ENCODE data around the gene FGF3. TPM values are rescaled to one million over a fixed set of nuclear protein-coding genes. Genes with fewer than 3 reads are reported as not detected.

Gene FGF3
- total RNA-seq, 1 donor from 2014 or later = not detected

DNA sequence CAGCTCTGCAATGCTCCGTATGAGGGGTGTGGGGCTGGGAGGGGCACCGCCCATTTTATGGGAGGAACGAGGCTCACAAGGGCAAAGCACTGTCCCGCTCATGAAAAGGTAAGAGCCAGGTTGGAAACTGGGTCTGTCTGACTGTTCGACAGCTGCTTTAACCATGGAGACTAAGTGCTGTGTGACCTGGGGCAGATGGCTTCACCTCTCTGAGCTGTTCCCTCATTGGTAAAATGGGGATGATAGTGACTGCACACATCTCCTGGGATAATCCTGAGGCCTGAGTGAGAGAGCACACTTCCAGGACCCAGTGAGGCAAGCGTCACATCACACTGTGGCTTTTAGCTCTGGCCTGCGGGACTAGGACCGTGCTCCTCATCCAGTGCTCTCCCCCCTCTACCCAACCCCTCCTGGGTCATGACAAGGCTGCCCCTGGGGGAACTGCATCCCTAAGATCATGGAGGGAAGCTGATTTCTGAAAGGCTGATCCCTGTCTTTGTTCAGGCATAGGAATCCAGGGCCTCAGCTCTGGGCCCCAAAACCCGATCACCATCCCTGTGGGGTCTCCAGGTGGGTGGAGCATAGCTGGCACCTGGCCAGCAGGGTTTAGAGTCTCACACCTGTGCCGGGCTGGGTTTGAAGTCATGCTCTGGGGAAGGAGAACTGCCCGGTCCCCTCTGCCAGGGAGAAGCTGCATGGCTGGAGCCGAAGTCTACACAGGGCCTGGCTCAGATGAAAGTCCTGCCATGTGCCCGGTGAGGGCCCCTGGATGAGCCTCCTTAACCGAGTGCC lies 21.3 kb downstream of the FGF3 start:
- no peaks in the 10 kb centered on the region for H3K4me1 Mint-ChIP-seq (ENCODE audit: unreplicated experiment)
- DNase-seq (ENCODE audit: low spot score) = no peak
- H3K9me3 Mint-ChIP-seq (ENCODE audit: unreplicated experiment) = no peaks in the 10 kb centered on the region
- no peak overlapping the region for H3K4me3 Mint-ChIP-seq (ENCODE audit: unreplicated experiment)
- TF ChIP-seq, protein P1, sequence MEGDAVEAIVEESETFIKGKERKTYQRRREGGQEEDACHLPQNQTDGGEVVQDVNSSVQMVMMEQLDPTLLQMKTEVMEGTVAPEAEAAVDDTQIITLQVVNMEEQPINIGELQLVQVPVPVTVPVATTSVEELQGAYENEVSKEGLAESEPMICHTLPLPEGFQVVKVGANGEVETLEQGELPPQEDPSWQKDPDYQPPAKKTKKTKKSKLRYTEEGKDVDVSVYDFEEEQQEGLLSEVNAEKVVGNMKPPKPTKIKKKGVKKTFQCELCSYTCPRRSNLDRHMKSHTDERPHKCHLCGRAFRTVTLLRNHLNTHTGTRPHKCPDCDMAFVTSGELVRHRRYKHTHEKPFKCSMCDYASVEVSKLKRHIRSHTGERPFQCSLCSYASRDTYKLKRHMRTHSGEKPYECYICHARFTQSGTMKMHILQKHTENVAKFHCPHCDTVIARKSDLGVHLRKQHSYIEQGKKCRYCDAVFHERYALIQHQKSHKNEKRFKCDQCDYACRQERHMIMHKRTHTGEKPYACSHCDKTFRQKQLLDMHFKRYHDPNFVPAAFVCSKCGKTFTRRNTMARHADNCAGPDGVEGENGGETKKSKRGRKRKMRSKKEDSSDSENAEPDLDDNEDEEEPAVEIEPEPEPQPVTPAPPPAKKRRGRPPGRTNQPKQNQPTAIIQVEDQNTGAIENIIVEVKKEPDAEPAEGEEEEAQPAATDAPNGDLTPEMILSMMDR (IDR thresholded peaks at IDR 0.05; ENCODE audit: unreplicated experiment) = no peak
- peaks cover 1% of the 10 kb centered on the region for H3K27me3 Mint-ChIP-seq (ENCODE audit: unreplicated experiment)
- H3K36me3 Mint-ChIP-seq (ENCODE audit: low read depth, unreplicated experiment) = peaks cover 4% of the 10 kb centered on the region
- H3K27ac Mint-ChIP-seq (ENCODE audit: unreplicated experiment) = no peak overlapping the region

DNA sequence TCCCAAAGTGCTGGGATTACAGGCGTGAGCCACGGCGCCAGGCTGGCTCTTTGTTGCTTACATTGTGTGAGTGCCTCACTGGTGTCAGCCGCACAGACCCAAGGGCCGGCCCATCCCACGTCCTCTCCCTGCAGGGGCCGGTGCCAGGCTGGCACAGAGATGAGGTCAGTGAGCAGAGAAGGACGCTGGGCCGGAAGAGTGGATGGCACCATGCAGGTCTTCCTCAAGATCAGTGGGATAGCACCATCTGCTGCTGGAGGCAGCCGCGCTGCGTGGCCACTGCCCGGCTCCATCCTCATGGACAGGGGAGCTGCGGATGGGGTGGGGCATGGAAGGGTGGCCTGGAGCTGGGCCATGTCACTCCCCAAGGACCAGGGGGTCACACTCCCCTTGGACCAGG lies 22.1 kb downstream of the FGF3 start:
- TF ChIP-seq, protein P1 (IDR thresholded peaks at IDR 0.05; ENCODE audit: unreplicated experiment) = no peak

DNA sequence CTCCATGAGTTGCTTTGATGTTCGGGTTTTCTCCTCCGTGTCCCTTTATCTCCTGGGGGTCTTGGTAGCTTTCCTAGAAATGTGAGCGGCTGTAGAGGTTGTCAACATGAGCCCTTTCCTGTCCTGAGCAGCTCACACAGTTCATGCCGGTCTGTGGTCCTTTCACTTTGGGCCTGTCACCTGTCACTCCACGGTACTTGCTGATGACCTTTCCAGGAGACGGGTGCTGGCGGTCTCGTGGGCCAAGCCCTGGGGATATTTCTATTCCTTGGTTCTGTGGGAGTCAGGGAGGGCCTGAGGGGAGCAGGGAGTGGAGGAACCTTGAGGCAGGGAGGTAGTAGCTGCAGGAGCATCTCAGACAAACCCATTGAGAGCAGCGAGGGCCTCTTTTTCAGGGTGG lies 23.2 kb downstream of the FGF3 start:
- Mint-ChIP-seq H3K4me1 (ENCODE audit: unreplicated experiment) (no peaks in the 10 kb centered on the region), H3K27me3 (ENCODE audit: unreplicated experiment) (peaks cover 1% of the 10 kb centered on the region), H3K27ac (ENCODE audit: unreplicated experiment) (no peak overlapping the region), H3K36me3 (ENCODE audit: low read depth, unreplicated experiment) (peaks cover 4% of the 10 kb centered on the region), H3K9me3 (ENCODE audit: unreplicated experiment) (no peaks in the 10 kb centered on the region), H3K4me3 (ENCODE audit: unreplicated experiment) (no peak overlapping the region)
- DNase-seq (ENCODE audit: low spot score) = no peak
- TF ChIP-seq, protein P1 (IDR thresholded peaks at IDR 0.05; ENCODE audit: unreplicated experiment) = no peak

More for the DNA sequence above, 22.1 kb downstream of the FGF3 start:
- Mint-ChIP-seq H3K27me3 (ENCODE audit: unreplicated experiment) (peaks cover 1% of the 10 kb centered on the region), H3K4me1 (ENCODE audit: unreplicated experiment) (no peaks in the 10 kb centered on the region), H3K9me3 (ENCODE audit: unreplicated experiment) (no peaks in the 10 kb centered on the region), H3K4me3 (ENCODE audit: unreplicated experiment) (no peak overlapping the region), H3K36me3 (ENCODE audit: low read depth, unreplicated experiment) (peaks cover 4% of the 10 kb centered on the region), H3K27ac (ENCODE audit: unreplicated experiment) (no peak overlapping the region)
- DNase-seq (ENCODE audit: low spot score) = no peak

DNA sequence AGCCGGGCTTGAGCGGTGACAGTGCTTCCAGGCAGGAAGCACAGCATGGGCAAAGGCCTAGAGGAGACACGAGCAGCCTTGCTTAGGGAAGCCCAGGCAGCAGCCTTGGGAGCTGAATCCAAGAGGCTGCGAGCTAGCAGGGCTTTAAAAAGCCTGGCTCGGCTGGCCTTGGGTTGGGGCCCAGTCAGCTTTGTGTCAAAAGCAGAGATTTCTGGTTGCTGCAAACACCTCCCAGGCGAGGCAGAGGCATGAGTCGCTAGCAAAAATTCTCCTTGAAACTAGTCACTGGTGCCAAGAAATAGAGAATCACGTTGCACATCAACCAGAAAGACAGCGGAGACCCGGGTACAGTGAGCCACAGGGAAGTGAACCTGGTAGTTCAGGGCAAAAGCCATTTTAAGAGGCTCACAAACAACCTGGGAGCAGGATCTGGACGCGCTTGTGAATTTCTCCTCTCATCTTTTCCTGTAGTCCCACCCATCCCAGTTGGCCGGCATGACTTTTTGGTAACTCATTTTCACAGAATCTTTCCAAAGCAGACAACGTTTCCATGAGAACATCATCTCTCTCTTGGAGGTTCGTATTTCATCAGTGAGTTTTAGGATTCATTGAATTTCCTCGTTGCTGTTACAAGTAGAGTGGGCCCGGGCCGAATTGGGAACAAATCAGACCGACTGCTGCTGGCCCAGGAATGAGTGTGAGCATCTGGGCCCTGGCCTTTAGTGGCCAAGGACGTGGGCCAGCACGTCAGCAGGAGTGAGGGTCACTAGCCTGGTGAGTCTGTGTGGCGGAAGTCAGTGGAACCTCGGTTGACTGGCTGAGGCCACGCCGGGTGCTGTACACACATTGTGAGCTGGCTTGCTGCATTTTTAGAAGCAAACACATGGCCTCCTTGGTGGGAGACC lies 27.7 kb downstream of the FGF3 start:
- no peaks in the 10 kb centered on the region for H3K4me1 Mint-ChIP-seq (ENCODE audit: unreplicated experiment)
- H3K27ac Mint-ChIP-seq (ENCODE audit: unreplicated experiment) = no peak overlapping the region
- TF ChIP-seq, protein P1 (IDR thresholded peaks at IDR 0.05; ENCODE audit: unreplicated experiment) = no peak
- no peak overlapping the region for H3K4me3 Mint-ChIP-seq (ENCODE audit: unreplicated experiment)
- H3K9me3 Mint-ChIP-seq (ENCODE audit: unreplicated experiment) = no peaks in the 10 kb centered on the region
- H3K27me3 Mint-ChIP-seq (ENCODE audit: unreplicated experiment) = peaks cover 1% of the 10 kb centered on the region
- no peak for DNase-seq (ENCODE audit: low spot score)
- peaks cover 4% of the 10 kb centered on the region for H3K36me3 Mint-ChIP-seq (ENCODE audit: low read depth, unreplicated experiment)
